ENCODE results near the gene ZNRF3.
A peak's percentile ranks its signal among the peaks of the same experiment; 100 is the strongest.

ZNRF3 gene

GRCh38 chr22:28857288-28857687 lies 26.1 kb upstream of the ZNRF3 start:
- no peak for TF ChIP-seq CREB1 (IDR thresholded peaks at IDR 0.05; ENCODE audit: low read depth)
- TF ChIP-seq, protein P1, sequence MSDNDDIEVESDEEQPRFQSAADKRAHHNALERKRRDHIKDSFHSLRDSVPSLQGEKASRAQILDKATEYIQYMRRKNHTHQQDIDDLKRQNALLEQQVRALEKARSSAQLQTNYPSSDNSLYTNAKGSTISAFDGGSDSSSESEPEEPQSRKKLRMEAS (IDR thresholded peaks at IDR 0.05), result no peak
- no peak for TF ChIP-seq EP300 (IDR thresholded peaks at IDR 0.05; ENCODE audit: borderline replicate concordance)
- no peak for TF ChIP-seq TCF12 (IDR thresholded peaks at IDR 0.05; ENCODE audit: low read depth)
- no peak for TF ChIP-seq CEBPB (IDR thresholded peaks at IDR 0.05)
- TF ChIP-seq RAD21 (IDR thresholded peaks at IDR 0.05; ENCODE audit: low read depth), result no peak

DNA sequence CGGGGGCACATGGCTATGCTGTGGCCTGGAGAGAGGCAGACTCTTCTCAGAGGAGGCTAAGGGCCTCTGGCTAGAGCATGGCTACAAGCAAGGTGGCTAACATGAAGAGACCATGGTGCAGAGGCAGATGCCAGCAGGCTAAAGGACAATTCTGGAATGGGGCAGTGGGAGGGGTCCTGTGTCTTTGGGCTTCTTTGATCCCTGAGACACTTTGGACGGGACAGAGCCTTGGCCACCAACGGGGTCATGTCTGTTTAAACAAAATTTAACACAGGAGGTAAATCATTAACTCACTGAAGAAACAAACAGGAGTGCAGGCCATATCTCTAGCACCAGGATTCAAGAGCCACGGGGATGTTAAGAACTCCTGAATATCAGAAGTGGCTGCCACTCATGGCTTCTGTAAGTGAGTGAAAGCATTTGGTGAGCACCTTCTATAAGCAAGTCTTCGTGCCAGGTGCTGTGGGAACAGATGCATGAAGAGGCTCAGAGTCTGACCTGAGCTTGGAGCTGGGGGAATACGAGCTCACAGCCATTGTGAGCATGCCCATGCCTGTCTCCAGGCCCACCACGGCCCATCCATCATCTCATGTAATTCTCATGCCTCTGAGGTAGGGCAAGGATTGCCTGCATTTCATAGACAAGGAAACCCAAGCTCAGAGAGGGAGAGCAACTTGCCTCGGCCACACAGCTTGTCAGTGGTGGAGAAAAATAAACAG lies 18.3 kb upstream of the ZNRF3 start:
- TF ChIP-seq YY1 (IDR thresholded peaks at IDR 0.05; ENCODE audit: low read depth) (no peak), EGR1 (IDR thresholded peaks at IDR 0.05) (no peak), CREB1 (IDR thresholded peaks at IDR 0.05; ENCODE audit: low read depth) (no peak), RAD21 (IDR thresholded peaks at IDR 0.05; ENCODE audit: low read depth) (no peak), TAF1 (IDR thresholded peaks at IDR 0.05; ENCODE audit: low read depth) (no peak), FOXM1 (IDR thresholded peaks at IDR 0.05; ENCODE audit: borderline replicate concordance, low read depth) (no peak), ZBTB7A (IDR thresholded peaks at IDR 0.05; ENCODE audit: low read depth) (no peak), TEAD4 (IDR thresholded peaks at IDR 0.05) (no peak), TCF12 (IDR thresholded peaks at IDR 0.05; ENCODE audit: low read depth) (no peak), CEBPB (IDR thresholded peaks at IDR 0.05) (no peak), EP300 (IDR thresholded peaks at IDR 0.05; ENCODE audit: borderline replicate concordance) (no peak), NFIC (IDR thresholded peaks at IDR 0.05) (no peak)
- TF ChIP-seq, protein P2, sequence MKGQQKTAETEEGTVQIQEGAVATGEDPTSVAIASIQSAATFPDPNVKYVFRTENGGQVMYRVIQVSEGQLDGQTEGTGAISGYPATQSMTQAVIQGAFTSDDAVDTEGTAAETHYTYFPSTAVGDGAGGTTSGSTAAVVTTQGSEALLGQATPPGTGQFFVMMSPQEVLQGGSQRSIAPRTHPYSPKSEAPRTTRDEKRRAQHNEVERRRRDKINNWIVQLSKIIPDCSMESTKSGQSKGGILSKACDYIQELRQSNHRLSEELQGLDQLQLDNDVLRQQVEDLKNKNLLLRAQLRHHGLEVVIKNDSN (IDR thresholded peaks at IDR 0.05), result no peak
- TF ChIP-seq, protein P1 (IDR thresholded peaks at IDR 0.05), result no peak
- TF ChIP-seq, protein P3, sequence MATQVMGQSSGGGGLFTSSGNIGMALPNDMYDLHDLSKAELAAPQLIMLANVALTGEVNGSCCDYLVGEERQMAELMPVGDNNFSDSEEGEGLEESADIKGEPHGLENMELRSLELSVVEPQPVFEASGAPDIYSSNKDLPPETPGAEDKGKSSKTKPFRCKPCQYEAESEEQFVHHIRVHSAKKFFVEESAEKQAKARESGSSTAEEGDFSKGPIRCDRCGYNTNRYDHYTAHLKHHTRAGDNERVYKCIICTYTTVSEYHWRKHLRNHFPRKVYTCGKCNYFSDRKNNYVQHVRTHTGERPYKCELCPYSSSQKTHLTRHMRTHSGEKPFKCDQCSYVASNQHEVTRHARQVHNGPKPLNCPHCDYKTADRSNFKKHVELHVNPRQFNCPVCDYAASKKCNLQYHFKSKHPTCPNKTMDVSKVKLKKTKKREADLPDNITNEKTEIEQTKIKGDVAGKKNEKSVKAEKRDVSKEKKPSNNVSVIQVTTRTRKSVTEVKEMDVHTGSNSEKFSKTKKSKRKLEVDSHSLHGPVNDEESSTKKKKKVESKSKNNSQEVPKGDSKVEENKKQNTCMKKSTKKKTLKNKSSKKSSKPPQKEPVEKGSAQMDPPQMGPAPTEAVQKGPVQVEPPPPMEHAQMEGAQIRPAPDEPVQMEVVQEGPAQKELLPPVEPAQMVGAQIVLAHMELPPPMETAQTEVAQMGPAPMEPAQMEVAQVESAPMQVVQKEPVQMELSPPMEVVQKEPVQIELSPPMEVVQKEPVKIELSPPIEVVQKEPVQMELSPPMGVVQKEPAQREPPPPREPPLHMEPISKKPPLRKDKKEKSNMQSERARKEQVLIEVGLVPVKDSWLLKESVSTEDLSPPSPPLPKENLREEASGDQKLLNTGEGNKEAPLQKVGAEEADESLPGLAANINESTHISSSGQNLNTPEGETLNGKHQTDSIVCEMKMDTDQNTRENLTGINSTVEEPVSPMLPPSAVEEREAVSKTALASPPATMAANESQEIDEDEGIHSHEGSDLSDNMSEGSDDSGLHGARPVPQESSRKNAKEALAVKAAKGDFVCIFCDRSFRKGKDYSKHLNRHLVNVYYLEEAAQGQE (IDR thresholded peaks at IDR 0.05; ENCODE audit: low read depth), result no peak

- TF ChIP-seq TCF12 (IDR thresholded peaks at IDR 0.05; ENCODE audit: low read depth) (no peak), FOXM1 (IDR thresholded peaks at IDR 0.05; ENCODE audit: borderline replicate concordance, low read depth) (no peak), RAD21 (IDR thresholded peaks at IDR 0.05; ENCODE audit: low read depth) (no peak), TAF1 (IDR thresholded peaks at IDR 0.05; ENCODE audit: low read depth) (no peak), EP300 (IDR thresholded peaks at IDR 0.05; ENCODE audit: borderline replicate concordance) (no peak), YY1 (IDR thresholded peaks at IDR 0.05; ENCODE audit: low read depth) (no peak), CEBPB (IDR thresholded peaks at IDR 0.05) (no peak), TEAD4 (IDR thresholded peaks at IDR 0.05) (no peak), ZBTB7A (IDR thresholded peaks at IDR 0.05; ENCODE audit: low read depth) (no peak)
- TF ChIP-seq, protein P1 (IDR thresholded peaks at IDR 0.05), result no peak
Observed at GRCh38 chr22:28867191-28867590, 16.2 kb upstream of the ZNRF3 start.

GRCh38 chr22:28869736-28870135 lies 13.6 kb upstream of the ZNRF3 start:
- TF ChIP-seq TAF1 (IDR thresholded peaks at IDR 0.05; ENCODE audit: low read depth) (no peak), EP300 (IDR thresholded peaks at IDR 0.05; ENCODE audit: borderline replicate concordance) (no peak), CEBPB (IDR thresholded peaks at IDR 0.05) (no peak), NFIC (IDR thresholded peaks at IDR 0.05) (no peak), ZBTB7A (IDR thresholded peaks at IDR 0.05; ENCODE audit: low read depth) (no peak), FOXM1 (IDR thresholded peaks at IDR 0.05; ENCODE audit: borderline replicate concordance, low read depth) (no peak), RAD21 (IDR thresholded peaks at IDR 0.05; ENCODE audit: low read depth) (no peak), CREB1 (IDR thresholded peaks at IDR 0.05; ENCODE audit: low read depth) (no peak)
- TF ChIP-seq, protein P1 (IDR thresholded peaks at IDR 0.05), result no peak

DNA sequence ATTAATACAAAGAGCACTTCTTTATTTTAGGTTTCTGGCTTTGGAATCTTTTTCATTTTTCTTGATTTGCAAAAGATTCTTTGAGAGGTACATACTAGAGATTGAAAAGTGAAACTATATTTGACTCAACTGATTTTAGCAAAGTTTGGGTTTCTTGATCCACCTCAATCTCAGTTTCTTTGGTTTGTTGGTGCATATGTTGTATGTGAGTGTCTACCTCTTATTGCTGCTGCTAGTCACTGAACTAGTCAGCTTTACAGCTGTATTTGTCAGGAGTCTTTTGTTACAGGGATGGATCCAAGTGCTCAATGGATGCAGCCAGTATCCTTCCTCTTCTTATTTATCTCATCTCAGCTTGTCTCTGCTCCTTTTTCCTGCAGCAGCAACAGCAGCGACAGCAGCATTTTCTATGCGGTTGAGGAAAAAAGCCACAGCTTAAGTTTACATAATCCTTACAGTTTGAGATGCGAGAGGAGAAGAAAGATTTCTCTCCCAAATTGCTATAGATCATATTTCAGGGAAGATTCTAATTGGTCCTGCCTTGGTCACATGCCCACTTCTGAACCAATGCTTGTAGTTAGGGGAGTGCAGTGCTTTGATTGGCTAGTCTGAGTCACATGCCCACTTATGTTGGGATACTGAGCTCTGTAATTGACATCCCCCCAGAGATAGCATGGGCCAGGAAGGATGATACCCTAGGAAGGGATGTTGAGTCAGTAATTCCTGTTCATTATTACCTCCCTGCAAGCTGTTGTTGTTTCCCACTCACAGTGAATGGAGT lies 10.0 kb upstream of the ZNRF3 start:
- TF ChIP-seq, protein P2 (IDR thresholded peaks at IDR 0.05), result peak; percentile 90
- no peak for TF ChIP-seq CREB1 (IDR thresholded peaks at IDR 0.05; ENCODE audit: low read depth)

- TF ChIP-seq CREB1 (IDR thresholded peaks at IDR 0.05; ENCODE audit: low read depth) (no peak), TEAD4 (IDR thresholded peaks at IDR 0.05) (no peak), TCF12 (IDR thresholded peaks at IDR 0.05; ENCODE audit: low read depth) (no peak), CEBPB (IDR thresholded peaks at IDR 0.05) (no peak), NFIC (IDR thresholded peaks at IDR 0.05) (no peak), EGR1 (IDR thresholded peaks at IDR 0.05) (no peak), EP300 (IDR thresholded peaks at IDR 0.05; ENCODE audit: borderline replicate concordance) (no peak), FOXM1 (IDR thresholded peaks at IDR 0.05; ENCODE audit: borderline replicate concordance, low read depth) (no peak), RAD21 (IDR thresholded peaks at IDR 0.05; ENCODE audit: low read depth) (no peak), TAF1 (IDR thresholded peaks at IDR 0.05; ENCODE audit: low read depth) (no peak), ZBTB7A (IDR thresholded peaks at IDR 0.05; ENCODE audit: low read depth) (no peak)
- TF ChIP-seq, protein P2 (IDR thresholded peaks at IDR 0.05), result no peak
- TF ChIP-seq, protein P3 (IDR thresholded peaks at IDR 0.05; ENCODE audit: low read depth), result no peak
- TF ChIP-seq, protein P1 (IDR thresholded peaks at IDR 0.05), result no peak
Observed at GRCh38 chr22:28874061-28874460, 9.3 kb upstream of the ZNRF3 start.

All from Ishikawa (cell line).